CD4-positive, alpha-beta T cell treated with Interleukin-10 for 1 hour (primary cell): ENCODE results near the gene TSPAN19.

ENCODE experiments used
- DNase-seq: peaks from one replicate; pipeline ENCODE4 v3.0.0-alpha.2; 2020

Gene TSPAN19

GRCh38 chr12:84998341-84998740 lies 37.7 kb downstream of the TSPAN19 start:
- DNase-seq, result no peak

- no peak for DNase-seq
These were observed 39.3 kb downstream of the TSPAN19 start for GRCh38 chr12:84996759-84997158.

GRCh38 chr12:84995641-84996040 lies 40.4 kb downstream of the TSPAN19 start:
- DNase-seq, result no peak

- DNase-seq, result no peak
These were observed 41.7 kb downstream of the TSPAN19 start for GRCh38 chr12:84994426-84994825.

GRCh38 chr12:84986586-84986985 lies 49.5 kb downstream of the TSPAN19 start:
- no peak for DNase-seq

GRCh38 chr12:84986117-84986516 lies 50.0 kb downstream of the TSPAN19 start:
- DNase-seq, result no peak

GRCh38 chr12:84983289-84983688 lies 52.8 kb downstream of the TSPAN19 start:
- DNase-seq, result no peak

GRCh38 chr12:84982888-84983287 lies 53.2 kb downstream of the TSPAN19 start:
- DNase-seq, result no peak

GRCh38 chr12:84978921-84979320 lies 57.2 kb downstream of the TSPAN19 start:
- DNase-seq, result no peak

- no peak for DNase-seq
These were observed 59.9 kb downstream of the TSPAN19 start for GRCh38 chr12:84976133-84976532.

GRCh38 chr12:84974155-84974815 lies 61.8 kb downstream of the TSPAN19 start:
- DNase-seq, result no peak

- DNase-seq, result no peak
These were observed 63.1 kb downstream of the TSPAN19 start for GRCh38 chr12:84973026-84973425.

GRCh38 chr12:84969226-84969625 lies 66.9 kb downstream of the TSPAN19 start:
- DNase-seq, result no peak
